ENCODE measurements around the gene ARHGAP9.

ARHGAP9 gene

DNA sequence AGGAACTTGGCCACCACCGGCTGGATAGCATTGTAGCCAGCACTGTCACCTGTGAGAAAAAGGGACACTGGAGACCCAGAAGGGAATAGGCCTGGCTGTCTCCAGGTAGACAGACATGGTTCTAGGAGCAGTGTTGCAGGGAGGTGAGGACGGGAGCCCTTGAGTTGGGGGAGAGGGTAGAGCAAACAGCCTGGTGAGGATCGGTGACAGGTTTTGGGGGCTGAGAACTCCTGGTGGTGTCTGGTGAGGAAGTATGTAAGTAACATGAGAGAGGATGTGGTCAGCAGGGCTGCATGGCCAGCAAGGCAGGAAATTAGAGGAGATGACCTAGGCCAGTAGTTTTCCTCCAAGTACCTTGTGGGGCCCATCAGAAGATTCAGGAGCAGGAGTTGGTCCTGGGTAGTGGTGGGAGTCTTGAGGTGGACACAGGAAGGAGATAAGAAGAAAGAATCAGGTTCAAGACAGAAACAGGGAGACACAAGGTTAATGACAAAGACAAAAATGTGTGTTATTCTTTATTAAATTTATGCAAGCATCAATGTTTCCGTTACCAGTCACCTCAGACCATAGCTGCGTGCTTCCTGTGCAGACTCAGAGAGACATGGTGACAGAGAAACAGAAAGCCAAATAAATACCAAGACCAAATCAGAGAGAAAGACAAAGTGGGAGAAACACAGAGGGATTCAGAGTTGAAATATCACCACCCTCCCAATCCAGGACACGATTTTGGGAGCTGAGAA lies at the start of gene ARHGAP9:
Gene ARHGAP9 (minus strand): TSS at position 491 of the 740 bp plus-strand sequence. CDS start 460 bp downstream, at position 31.
- TF ChIP-seq ZNF274 (IDR thresholded peaks at IDR 0.05; ENCODE audit: low read depth, low read length) = no peak
- peak within 1 kb of the TSS; percentile 61; the same call in 1 of the 2 replicates for H3K4me3 ChIP-seq (ENCODE audit: low read length)

DNA sequence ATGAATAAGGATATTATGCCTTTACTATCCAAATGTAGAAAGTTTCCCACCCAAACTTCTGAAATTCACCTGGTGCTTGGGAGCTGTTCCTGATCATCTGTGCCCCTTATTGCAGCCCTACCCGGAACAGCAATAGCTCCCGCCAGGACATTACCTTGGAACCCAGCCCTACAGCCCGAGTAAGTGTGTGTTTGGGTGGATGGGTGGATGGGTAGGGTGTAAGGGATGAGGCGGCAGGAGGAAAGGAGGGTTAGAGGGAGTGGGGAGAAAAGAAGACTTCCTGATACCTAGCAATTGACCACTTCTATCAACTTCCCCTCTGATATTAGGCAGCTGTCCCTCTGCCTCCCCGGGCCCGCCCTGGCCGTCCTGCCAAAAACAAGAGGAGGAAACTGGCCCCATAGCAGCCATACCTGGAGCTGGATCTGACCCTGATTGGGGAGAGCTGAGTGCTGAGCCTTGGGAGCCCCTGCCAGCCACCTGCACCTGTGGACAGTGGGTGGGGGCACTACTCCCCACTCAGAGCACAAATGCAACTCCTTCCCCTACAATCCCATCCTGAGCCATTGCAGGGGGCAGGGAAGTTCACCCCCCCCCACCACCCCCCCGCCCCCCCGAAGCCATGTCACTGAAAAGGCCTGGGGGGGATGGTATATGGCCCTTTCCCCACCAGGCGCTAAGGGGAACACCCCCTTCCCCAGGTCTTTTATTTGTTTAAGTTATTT lies 49.3 kb upstream of the ARHGAP9 start:
- TF ChIP-seq ZNF274 (IDR thresholded peaks at IDR 0.05; ENCODE audit: low read depth, low read length) = no peak
- H3K4me3 ChIP-seq (ENCODE audit: low read length) = no peak overlapping the region

- no peak overlapping the region for H3K4me3 ChIP-seq (ENCODE audit: low read length)
- no peak for TF ChIP-seq ZNF274 (IDR thresholded peaks at IDR 0.05; ENCODE audit: low read depth, low read length)
Observed at GRCh38 chr12:57528176-57528575, 48.5 kb upstream of the ARHGAP9 start.

DNA sequence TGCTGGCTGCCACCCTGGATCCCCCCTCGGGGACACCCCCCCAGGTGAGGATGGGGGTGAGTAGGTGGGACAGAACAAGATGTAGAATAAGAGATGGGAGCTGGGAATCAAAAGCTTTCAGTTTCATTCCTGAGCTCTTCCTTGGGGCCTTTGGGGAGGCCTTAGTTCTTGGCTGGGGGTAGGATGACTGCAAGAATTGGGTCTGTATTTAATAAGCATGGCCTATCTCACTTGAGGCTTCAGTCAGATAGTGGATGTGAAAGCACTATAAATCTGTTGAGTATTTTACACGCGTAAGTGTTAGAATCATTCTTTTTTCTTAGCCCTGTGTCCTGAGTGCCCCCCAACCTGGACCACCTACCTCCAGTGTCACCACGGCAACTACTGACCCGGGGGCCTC lies 47.5 kb upstream of the ARHGAP9 start:
- no peak overlapping the region for H3K4me3 ChIP-seq (ENCODE audit: low read length)
- TF ChIP-seq ZNF274 (IDR thresholded peaks at IDR 0.05; ENCODE audit: low read depth, low read length) = no peak

- no peak overlapping the region for H3K4me3 ChIP-seq (ENCODE audit: low read length)
- no peak for TF ChIP-seq ZNF274 (IDR thresholded peaks at IDR 0.05; ENCODE audit: low read depth, low read length)
Observed at GRCh38 chr12:57526477-57527126, 46.9 kb upstream of the ARHGAP9 start.

DNA sequence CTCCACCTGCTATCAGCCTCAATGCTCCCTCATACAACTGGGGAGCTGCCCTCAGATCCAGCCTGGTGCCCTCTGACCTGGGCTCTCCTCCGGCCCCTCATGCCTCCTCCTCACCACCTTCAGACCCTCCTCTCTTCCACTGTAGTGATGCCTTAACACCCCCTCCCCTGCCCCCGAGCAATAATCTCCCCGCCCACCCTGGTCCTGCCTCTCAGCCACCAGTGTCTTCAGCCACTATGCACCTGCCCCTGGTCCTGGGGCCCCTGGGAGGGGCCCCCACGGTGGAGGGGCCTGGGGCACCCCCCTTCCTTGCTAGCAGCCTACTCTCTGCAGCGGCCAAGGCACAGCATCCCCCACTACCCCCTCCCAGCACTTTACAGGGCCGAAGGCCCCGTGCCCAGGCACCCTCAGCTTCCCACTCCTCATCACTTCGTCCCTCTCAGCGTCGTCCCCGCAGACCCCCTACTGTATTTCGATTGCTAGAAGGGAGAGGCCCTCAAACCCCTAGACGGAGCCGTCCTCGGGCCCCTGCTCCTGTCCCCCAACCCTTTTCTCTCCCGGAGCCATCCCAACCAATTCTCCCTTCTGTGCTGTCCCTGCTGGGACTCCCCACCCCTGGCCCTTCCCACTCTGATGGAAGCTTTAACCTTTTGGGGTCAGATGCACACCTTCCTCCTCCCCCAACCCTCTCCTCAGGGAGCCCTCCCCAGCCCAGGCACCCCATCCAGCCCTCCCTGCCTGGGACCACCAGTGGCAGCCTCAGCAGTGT lies 46.1 kb upstream of the ARHGAP9 start:
- H3K4me3 ChIP-seq (ENCODE audit: low read length) = no peak overlapping the region
- no peak for TF ChIP-seq ZNF274 (IDR thresholded peaks at IDR 0.05; ENCODE audit: low read depth, low read length)

GRCh38 chr12:57524814-57525614 lies 45.3 kb upstream of the ARHGAP9 start:
- TF ChIP-seq ZNF274 (IDR thresholded peaks at IDR 0.05; ENCODE audit: low read depth, low read length) = no peak
- H3K4me3 ChIP-seq (ENCODE audit: low read length) = no peak overlapping the region

GRCh38 chr12:57523706-57524614 lies 44.3 kb upstream of the ARHGAP9 start:
- TF ChIP-seq ZNF274 (IDR thresholded peaks at IDR 0.05; ENCODE audit: low read depth, low read length) = no peak
- peak overlapping the region; percentile 70 for H3K4me3 ChIP-seq (ENCODE audit: low read length)

GRCh38 chr12:57522887-57523705 lies 43.4 kb upstream of the ARHGAP9 start:
- TF ChIP-seq ZNF274 (IDR thresholded peaks at IDR 0.05; ENCODE audit: low read depth, low read length) = no peak
- peak overlapping the region; percentile 70 for H3K4me3 ChIP-seq (ENCODE audit: low read length)

- no peak for TF ChIP-seq ZNF274 (IDR thresholded peaks at IDR 0.05; ENCODE audit: low read depth, low read length)
- H3K4me3 ChIP-seq (ENCODE audit: low read length) = peak within 1 kb of the TSS; percentile 70
Observed at GRCh38 chr12:57522011-57522886, 42.6 kb upstream of the ARHGAP9 start, which contains the start of gene MBD6. Gene MBD6 (plus strand): TSS chr12:57522824. CDS start chr12:57524304, 1,480 bp downstream.
